ENCODE results near the gene CTBP1. TPM values are rescaled to one million over a fixed set of nuclear protein-coding genes. Genes with fewer than 3 reads are reported as not detected.

CTBP1 gene
- total RNA-seq, 1 experiment from 2014 or later, result 136 TPM

GRCh38 chr4:1288786-1289185 is 39.9 kb upstream of the CTBP1 start:
- Histone ChIP-seq H3K79me1 (ENCODE audit: insufficient read depth, low read depth, low read length, poor library complexity, severe bottlenecking) (peaks cover 15% of the 10 kb centered on the region), H3K27ac (ENCODE audit: insufficient read length, low read depth, low read length) (no peak overlapping the region), H3K4ac (ENCODE audit: low read depth, low read length) (no peak overlapping the region)

More at GRCh38 chr4:1288786-1289185, 39.9 kb upstream of the CTBP1 start:
- no peaks in the 10 kb centered on the region for H3K9me3 ChIP-seq (ENCODE audit: control insufficient read depth, low read depth, low read length)
- no peak overlapping the region for H2BK20ac ChIP-seq (ENCODE audit: low read depth, low read length, poor library complexity, severe bottlenecking)
- no peak overlapping the region for H2BK120ac ChIP-seq (ENCODE audit: low read depth, low read length, poor library complexity, severe bottlenecking)
- H2BK15ac ChIP-seq (ENCODE audit: low read depth, low read length), result no peak overlapping the region
- H3K23me2 ChIP-seq (ENCODE audit: insufficient read length, low read depth, low read length, poor library complexity, severe bottlenecking), result peaks cover 9% of the 10 kb centered on the region
- no peak overlapping the region for H4K8ac ChIP-seq (replicated peaks; ENCODE audit: insufficient read length, low read depth, low read length)
- no CpG with 5 or more reads among the region's 7 CpGs for WGBS (ENCODE audit: extremely low coverage, insufficient read length, low lambda C conversion rate)
- no peak overlapping the region for H3K23ac ChIP-seq (ENCODE audit: insufficient read length, low read depth, low read length)
- no peak overlapping the region for H3K14ac ChIP-seq (ENCODE audit: insufficient read depth, low read length)
- H2BK12ac ChIP-seq (ENCODE audit: insufficient read length, low read depth, low read length), result no peak overlapping the region
- H3K18ac ChIP-seq (ENCODE audit: insufficient read length, low read depth, low read length), result no peak overlapping the region
- H4K91ac ChIP-seq (ENCODE audit: insufficient read length, low read depth, low read length), result no peak overlapping the region
- peaks cover 0 to 15% (median 14%) of the 10 kb centered on the region in 3 experiments; a peak in 6 of 7 replicates for H3K36me3 Mint-ChIP-seq (ENCODE audit: insufficient read depth in 1 of 3, low read depth in 3 of 3)
- H3K4me2 ChIP-seq (ENCODE audit: insufficient read depth, insufficient read length, low read length), result peak overlapping the region; percentile 77
- no peak overlapping the region for H3K9ac ChIP-seq (ENCODE audit: extremely low read depth, insufficient read length, low read length)
- H2AFZ ChIP-seq (ENCODE audit: low read length), result no peak overlapping the region
- no peak overlapping the region for H4K5ac ChIP-seq (ENCODE audit: insufficient read length, low read depth, low read length)
- no peaks in the 10 kb centered on the region for H3K27me3 ChIP-seq (ENCODE audit: insufficient read depth, low read length)
- no peaks in the 10 kb centered on the region; the same call in 1 of the 2 replicates for H3K4me1 ChIP-seq (ENCODE audit: insufficient read depth, low read length)
- no peaks in the 10 kb centered on the region for H4K20me1 ChIP-seq (ENCODE audit: control insufficient read depth, insufficient read depth, insufficient read length)
- H3K56ac ChIP-seq (ENCODE audit: insufficient read length, low read depth, low read length), result no peak overlapping the region
- H3K79me2 ChIP-seq (ENCODE audit: insufficient read depth, low read length), result peaks cover 30% of the 10 kb centered on the region; the same call in 1 of the 2 replicates
- DNase-seq, result no peak
- H3K4me3 Mint-ChIP-seq, result peak overlapping the region; percentile 89 to 98
- peaks cover 12 to 36% of the 10 kb centered on the region in 2 experiments for H3K9me3 Mint-ChIP-seq
- no peak overlapping the region for H3T11ph ChIP-seq (ENCODE audit: low read length)
- H2AK5ac ChIP-seq (ENCODE audit: insufficient read length, low read length), result no peak overlapping the region
- TF ChIP-seq, protein P1, sequence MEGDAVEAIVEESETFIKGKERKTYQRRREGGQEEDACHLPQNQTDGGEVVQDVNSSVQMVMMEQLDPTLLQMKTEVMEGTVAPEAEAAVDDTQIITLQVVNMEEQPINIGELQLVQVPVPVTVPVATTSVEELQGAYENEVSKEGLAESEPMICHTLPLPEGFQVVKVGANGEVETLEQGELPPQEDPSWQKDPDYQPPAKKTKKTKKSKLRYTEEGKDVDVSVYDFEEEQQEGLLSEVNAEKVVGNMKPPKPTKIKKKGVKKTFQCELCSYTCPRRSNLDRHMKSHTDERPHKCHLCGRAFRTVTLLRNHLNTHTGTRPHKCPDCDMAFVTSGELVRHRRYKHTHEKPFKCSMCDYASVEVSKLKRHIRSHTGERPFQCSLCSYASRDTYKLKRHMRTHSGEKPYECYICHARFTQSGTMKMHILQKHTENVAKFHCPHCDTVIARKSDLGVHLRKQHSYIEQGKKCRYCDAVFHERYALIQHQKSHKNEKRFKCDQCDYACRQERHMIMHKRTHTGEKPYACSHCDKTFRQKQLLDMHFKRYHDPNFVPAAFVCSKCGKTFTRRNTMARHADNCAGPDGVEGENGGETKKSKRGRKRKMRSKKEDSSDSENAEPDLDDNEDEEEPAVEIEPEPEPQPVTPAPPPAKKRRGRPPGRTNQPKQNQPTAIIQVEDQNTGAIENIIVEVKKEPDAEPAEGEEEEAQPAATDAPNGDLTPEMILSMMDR (conservative IDR thresholded peaks at IDR 0.05), result no peak
- peaks cover 17% of the 10 kb centered on the region for H3K27me3 Mint-ChIP-seq (ENCODE audit: low read depth)
- H2BK5ac ChIP-seq (ENCODE audit: insufficient read length, low read length), result no peak overlapping the region
- peaks cover 23 to 24% of the 10 kb centered on the region in 2 experiments for H3K4me1 Mint-ChIP-seq
- H3K27ac Mint-ChIP-seq, result peak overlapping the region in 1 of 3 experiments; percentile 91; a peak in 2 of 7 replicates

Data from H9 (cell line).